HG03575 (cell line): ENCODE results near the gene DFFB.

Experiments
- ATAC-seq: cut with Tn5 transposase; IDR thresholded peaks from one replicate; pipeline ENCODE4 v1.9.1; 2021; ENCODE audit not compliant: unreplicated experiment, insufficient number of reproducible peaks, low FRiP score; ENCODE audit errors: extremely low read depth

Gene DFFB

GRCh38 chr1:3864884-3865283 is 7.6 kb downstream of the DFFB start:
- ATAC-seq = no peak

GRCh38 chr1:3865606-3866160 is 8.4 kb downstream of the DFFB start:
- ATAC-seq = no peak

GRCh38 chr1:3868464-3869006 is 11.3 kb downstream of the DFFB start:
- ATAC-seq = no peak

GRCh38 chr1:3869751-3870301 is 12.6 kb downstream of the DFFB start:
- ATAC-seq = no peak

- no peak for ATAC-seq
Observed at GRCh38 chr1:3871451-3871805, 14.2 kb downstream of the DFFB start.

- ATAC-seq = no peak
Observed at GRCh38 chr1:3872546-3872945, 15.3 kb downstream of the DFFB start.

GRCh38 chr1:3874736-3875135 is 17.5 kb downstream of the DFFB start:
- no peak for ATAC-seq

- no peak for ATAC-seq
Observed at GRCh38 chr1:3876716-3877115, 19.4 kb downstream of the DFFB start.

GRCh38 chr1:3879099-3879498 is 21.8 kb downstream of the DFFB start:
- ATAC-seq = no peak

GRCh38 chr1:3879787-3880428 is 22.6 kb downstream of the DFFB start:
- ATAC-seq = no peak

GRCh38 chr1:3880429-3881192 is 23.3 kb downstream of the DFFB start:
- ATAC-seq = no peak

- ATAC-seq = no peak
Observed at GRCh38 chr1:3881193-3881480, 23.9 kb downstream of the DFFB start.

GRCh38 chr1:3883194-3883925 is 26.1 kb downstream of the DFFB start:
- ATAC-seq = no peak

- no peak for ATAC-seq
Observed at GRCh38 chr1:3884966-3885365, 27.7 kb downstream of the DFFB start.

GRCh38 chr1:3885611-3886010 is 28.3 kb downstream of the DFFB start:
- no peak for ATAC-seq

GRCh38 chr1:3886106-3886670 is 28.9 kb downstream of the DFFB start:
- ATAC-seq = no peak

GRCh38 chr1:3886691-3887090 is 29.4 kb downstream of the DFFB start:
- no peak for ATAC-seq

GRCh38 chr1:3888301-3888700 is 31.0 kb downstream of the DFFB start:
- no peak for ATAC-seq

- no peak for ATAC-seq
Observed at GRCh38 chr1:3889936-3890335, 32.7 kb downstream of the DFFB start.
